ENCODE results near the gene GBA3. TPM values are rescaled to one million over a fixed set of nuclear protein-coding genes. Genes with fewer than 3 reads are reported as not detected.

The GBA3 gene
- total and polyA plus RNA-seq, 2 donors (not counting 3 experiments of a cell fraction or from before 2014, with no cell fraction given), result not detected

- Histone ChIP-seq H3K9me3 (replicated peaks; ENCODE audit: control insufficient read depth, insufficient read depth, low read length) (peaks cover under 1% of the 10 kb centered on the region), H3K4me2 (ENCODE audit: insufficient read depth, low read length) (no peak overlapping the region), H3K36me3 (ENCODE audit: control insufficient read depth in 2 of 2, extremely low read depth in 1 of 2, insufficient read depth in 2 of 2, low read length in 2 of 2) (no peaks in the 10 kb centered on the region), H3K4me1 (ENCODE audit: control insufficient read depth, extremely low read depth, insufficient read depth, low read length) (no peaks in the 10 kb centered on the region), H3K27me3 (ENCODE audit: control insufficient read depth in 2 of 2, insufficient read depth in 2 of 2, low read length in 2 of 2) (no peaks in the 10 kb centered on the region), H3K4me3 (replicated peaks in 1 of 3; ENCODE audit: insufficient read depth in 1 of 3, low read depth in 1 of 3, low read length in 3 of 3) (no peak overlapping the region), H3K79me2 (ENCODE audit: control insufficient read depth, insufficient read depth, low read length) (no peaks in the 10 kb centered on the region), H3K9me1 (replicated peaks; ENCODE audit: control insufficient read depth, extremely low read depth, insufficient read depth, low read length) (no peaks in the 10 kb centered on the region), H2AFZ (ENCODE audit: low read depth, low read length) (no peak overlapping the region), H3K9ac (replicated peaks; ENCODE audit: extremely low read depth, insufficient read depth, low read length) (no peak overlapping the region), H4K20me1 (replicated peaks; ENCODE audit: control insufficient read depth, extremely low read depth, insufficient read depth, low read length) (no peaks in the 10 kb centered on the region), H3K27ac (ENCODE audit: insufficient read depth, low read depth, low read length) (no peak overlapping the region)
- CTCF ChIA-PET, result no interaction called here
- DNase-seq (ENCODE audit: low read depth, low spot score), result no peak
- intact Hi-C loops (cut with micrococcal nuclease), result no loop called here
- no peak for FAIRE-seq
- TF ChIP-seq POLR2A (IDR thresholded peaks at IDR 0.05; ENCODE audit: low read depth, low read length), result no peak
- TF ChIP-seq MYC (IDR thresholded peaks at IDR 0.05; ENCODE audit: low read depth, low read length), result no peak
- no peak for TF ChIP-seq EZH2 (IDR thresholded peaks at IDR 0.05; ENCODE audit: borderline replicate concordance, low read depth, low read length, severe bottlenecking)
- TF ChIP-seq FOS (IDR thresholded peaks at IDR 0.05; ENCODE audit: borderline replicate concordance, insufficient read depth, low read length), result no peak
- TF ChIP-seq GATA2 (IDR thresholded peaks at IDR 0.05; ENCODE audit: insufficient read depth, insufficient read length, low read depth, low read length), result no peak
- no peak for TF ChIP-seq POLR2AphosphoS5 (IDR thresholded peaks at IDR 0.05; ENCODE audit: insufficient read depth, low read depth, low read length)
- no peak for TF ChIP-seq CTCF (IDR thresholded peaks at IDR 0.05; ENCODE audit: extremely low read depth in 1 of 2, insufficient read depth in 1 of 2, low read depth in 1 of 2, low read length in 2 of 2)
- TF ChIP-seq JUN (IDR thresholded peaks at IDR 0.05; ENCODE audit: borderline replicate concordance, insufficient read depth, insufficient read length, low read depth), result no peak
- TF ChIP-seq MAX (IDR thresholded peaks at IDR 0.05; ENCODE audit: insufficient read depth, insufficient read length), result no peak
- BruUV-seq (replicated peaks), result no TSS peak
- POLR2A ChIA-PET, result no interaction called here
- dilution Hi-C loops (cut with MboI; ENCODE audit: extremely low pct_ligation_motif_present, low sequenced_read_pairs), result no loop called here
These were observed 37.3 kb downstream of the GBA3 start for GRCh38 chr4:22730021-22730420.

Data from endothelial cell of umbilical vein (primary cell).